GM10248 (cell line): ENCODE data around the gene NECAB3.
"Not testable (repeated sequence)": the region's sequence is repeated elsewhere in the genome, so short reads cannot be mapped to it uniquely, and the experiment has no call there.

Experiments
- CTCF ChIA-PET: fragments of 300-600 bp; sonication (Branson Sonifier 250); formaldehyde crosslinking; extraction: SDS; loops from one replicate; lab custom pipeline; 2021; ENCODE audit warnings: antibody characterized with exemption; lab: Yijun Ruan, JAX
- POLR2A ChIA-PET: fragments of 350-650 bp; sonication (Branson Sonifier 250); formaldehyde crosslinking; extraction: SDS; loops from one replicate; lab custom pipeline; 2020; ENCODE audit warnings: antibody characterized with exemption; lab: Yijun Ruan, JAX
- DNase-seq: peaks from one replicate; pipeline ENCODE4 v3.0.0; 2012; ENCODE audit errors: extremely low spot score
- TF ChIP-seq, protein P1 (sequence below): IDR thresholded peaks from 2 replicates; pipeline ENCODE4 v1.5.1; 2012; ENCODE audit warnings: mild to moderate bottlenecking, low read depth; ENCODE audit errors: extremely low read depth, missing control alignments, control extremely low read depth

NECAB3 gene

DNA sequence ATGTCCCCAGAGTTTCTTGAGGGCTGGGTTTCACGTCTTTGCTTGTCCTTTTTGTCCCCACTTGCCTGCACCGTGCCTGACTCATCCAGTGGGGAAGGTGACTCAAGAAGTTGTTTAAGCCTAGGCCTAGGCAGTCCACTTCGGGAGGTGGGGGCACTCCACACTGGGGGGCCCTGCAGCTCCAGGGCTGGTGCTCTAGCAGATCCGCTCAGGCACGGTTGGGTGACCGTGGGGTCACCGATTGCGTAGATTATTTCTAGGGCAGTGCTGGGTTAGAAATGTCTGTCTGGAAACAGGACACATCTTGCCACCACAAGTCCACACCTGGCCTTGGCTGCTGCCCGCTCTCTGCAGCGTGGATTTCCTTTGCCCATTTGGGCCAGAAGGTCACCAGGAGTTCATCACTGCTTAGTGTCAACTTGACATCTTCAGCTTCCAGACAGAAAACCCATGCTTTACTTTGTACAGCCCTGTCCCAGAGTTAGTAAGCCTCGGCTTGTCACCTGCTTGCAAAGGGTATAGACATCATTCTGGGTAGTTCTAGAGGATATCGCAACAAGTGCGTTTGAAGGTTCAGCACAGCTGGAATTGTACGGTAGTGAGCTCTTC lies 25.7 kb downstream of the NECAB3 start:
- TF ChIP-seq, protein P1, sequence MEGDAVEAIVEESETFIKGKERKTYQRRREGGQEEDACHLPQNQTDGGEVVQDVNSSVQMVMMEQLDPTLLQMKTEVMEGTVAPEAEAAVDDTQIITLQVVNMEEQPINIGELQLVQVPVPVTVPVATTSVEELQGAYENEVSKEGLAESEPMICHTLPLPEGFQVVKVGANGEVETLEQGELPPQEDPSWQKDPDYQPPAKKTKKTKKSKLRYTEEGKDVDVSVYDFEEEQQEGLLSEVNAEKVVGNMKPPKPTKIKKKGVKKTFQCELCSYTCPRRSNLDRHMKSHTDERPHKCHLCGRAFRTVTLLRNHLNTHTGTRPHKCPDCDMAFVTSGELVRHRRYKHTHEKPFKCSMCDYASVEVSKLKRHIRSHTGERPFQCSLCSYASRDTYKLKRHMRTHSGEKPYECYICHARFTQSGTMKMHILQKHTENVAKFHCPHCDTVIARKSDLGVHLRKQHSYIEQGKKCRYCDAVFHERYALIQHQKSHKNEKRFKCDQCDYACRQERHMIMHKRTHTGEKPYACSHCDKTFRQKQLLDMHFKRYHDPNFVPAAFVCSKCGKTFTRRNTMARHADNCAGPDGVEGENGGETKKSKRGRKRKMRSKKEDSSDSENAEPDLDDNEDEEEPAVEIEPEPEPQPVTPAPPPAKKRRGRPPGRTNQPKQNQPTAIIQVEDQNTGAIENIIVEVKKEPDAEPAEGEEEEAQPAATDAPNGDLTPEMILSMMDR, result no peak
- POLR2A ChIA-PET, result interaction anchor here (0.6 kb wide), 1 partner anchor 730 kb away, joined by 7 read pairs; no protein-coding TSS in a partner anchor
- no peak for DNase-seq
- CTCF ChIA-PET, result interaction anchor here (1.1 to 1.7 kb wide), 3 partner anchors 8 to 45 kb away, joined by 3 read pairs; no protein-coding TSS in a partner anchor

DNA sequence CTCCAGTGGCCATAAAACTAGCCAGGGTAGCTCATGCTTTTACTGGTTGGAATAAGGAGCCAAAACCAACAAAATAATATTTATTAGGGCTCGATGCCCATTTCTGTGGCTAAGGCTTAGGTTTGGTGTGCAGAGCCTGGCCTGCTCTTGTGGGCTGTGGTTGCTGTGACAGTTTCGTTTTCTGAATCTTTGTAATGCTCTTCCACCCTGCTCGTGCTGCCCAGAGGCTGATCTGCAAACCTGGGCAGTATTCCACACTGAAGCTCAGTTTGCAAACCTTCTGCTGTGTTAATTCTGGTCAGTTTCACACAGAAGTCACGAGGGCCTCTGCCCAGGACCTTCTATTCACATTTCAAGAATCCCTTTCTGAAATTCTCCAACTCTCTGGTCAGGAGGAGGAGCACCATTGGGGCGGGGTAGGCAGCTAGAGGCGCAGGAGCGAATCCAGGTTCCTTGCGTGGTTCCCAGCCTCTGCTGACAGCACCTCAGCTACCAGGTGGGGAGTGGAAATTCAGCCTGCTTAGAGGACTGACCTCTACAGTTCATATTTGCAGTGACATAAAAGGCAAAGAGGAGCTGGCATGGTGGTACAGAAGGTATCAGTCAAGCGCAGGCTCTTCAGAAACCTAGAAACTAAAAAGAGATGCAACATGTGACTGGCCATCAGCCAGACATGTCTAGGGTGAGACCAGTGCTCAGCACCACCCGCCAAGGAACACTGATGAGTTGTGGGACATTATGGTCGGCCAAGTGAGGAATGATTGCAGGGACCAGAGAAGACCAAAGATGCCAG lies 26.4 kb downstream of the NECAB3 start:
- POLR2A ChIA-PET, result interaction anchor here (0.5 to 0.6 kb wide), 2 partner anchors 639 to 731 kb away, joined by 5 to 7 read pairs; no protein-coding TSS in a partner anchor
- CTCF ChIA-PET, result interaction anchor here (1.2 to 1.7 kb wide), 2 partner anchors 11 to 44 kb away, joined by 3 read pairs; no protein-coding TSS in a partner anchor
- peak; percentile 69 for DNase-seq
- TF ChIP-seq, protein P1, result no peak

- DNase-seq, POLR2A ChIA-PET: not testable (repeated sequence)
- CTCF ChIA-PET, result interaction anchor here (1.2 kb wide), 1 partner anchor 10 kb away, joined by 3 read pairs; no protein-coding TSS in a partner anchor
Measured at GRCh38 chr20:33646959-33647602, 27.1 kb downstream of the NECAB3 start.

GRCh38 chr20:33646191-33646590 lies 28.0 kb downstream of the NECAB3 start:
- TF ChIP-seq, protein P1, result no peak
- no peak for DNase-seq
- CTCF ChIA-PET, result interaction anchor here (1.8 kb wide), 1 partner anchor 8 kb away, joined by 5 read pairs; no protein-coding TSS in a partner anchor
- POLR2A ChIA-PET, result no interaction called here

DNA sequence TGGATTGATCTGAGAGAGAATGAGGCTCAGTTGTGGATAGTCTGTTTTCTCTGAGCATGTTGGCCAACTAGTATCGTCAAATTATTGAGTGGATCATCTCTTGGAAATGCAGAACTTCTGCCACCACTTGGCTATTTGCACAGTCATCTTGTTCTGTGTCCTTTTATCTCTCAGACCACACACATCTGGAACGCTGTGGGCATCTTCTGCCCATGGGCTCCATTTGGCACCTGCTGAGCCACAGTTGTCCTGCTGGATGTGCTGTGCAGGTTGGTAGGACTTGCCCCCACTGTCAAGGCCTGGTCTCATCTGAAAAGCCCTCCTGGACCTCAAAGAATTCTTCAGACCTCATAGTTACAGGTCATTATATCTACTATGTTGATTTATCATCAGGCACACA lies 28.8 kb downstream of the NECAB3 start:
- DNase-seq, result no peak
- POLR2A ChIA-PET, result no interaction called here
- CTCF ChIA-PET, result interaction anchor here (1.3 to 1.8 kb wide), 3 partner anchors 9 to 175 kb away, joined by 3 to 5 read pairs (median 3); no protein-coding TSS in a partner anchor
- TF ChIP-seq, protein P1, result no peak

DNA sequence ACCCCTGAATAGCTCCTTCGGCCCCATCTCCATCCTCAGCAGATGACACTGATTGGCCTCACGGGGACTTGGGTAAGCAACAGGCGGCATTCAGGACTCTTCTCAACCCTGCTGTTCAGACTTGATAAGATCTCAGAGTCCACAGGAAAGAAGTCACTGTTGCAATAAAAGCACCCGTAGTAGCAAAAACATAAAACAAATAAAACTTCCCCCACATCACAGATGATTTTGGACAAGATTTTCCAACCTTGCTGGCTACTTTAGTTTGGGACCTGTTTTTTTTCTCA lies 29.2 kb downstream of the NECAB3 start:
- ChIA-PET POLR2A (no interaction called here), CTCF (interaction anchor here (1.3 to 1.8 kb wide), 3 partner anchors 9 to 175 kb away, joined by 3 to 5 read pairs (median 3); no protein-coding TSS in a partner anchor)
- DNase-seq, result no peak
- TF ChIP-seq, protein P1, result no peak
